NCI-H1417 treated with DMSO at 0.1 percent for 48 hours (cell line): ENCODE measurements around the gene NR4A1.

ENCODE experiments used
- DNase-seq: peaks from one replicate; lab custom pipeline; 2025; lab: John Stamatoyannopoulos, UW

Gene NR4A1

GRCh38 chr12:52058631-52059361 is 7.6 kb downstream of the NR4A1 start:
- peak; percentile 51 for DNase-seq

DNA sequence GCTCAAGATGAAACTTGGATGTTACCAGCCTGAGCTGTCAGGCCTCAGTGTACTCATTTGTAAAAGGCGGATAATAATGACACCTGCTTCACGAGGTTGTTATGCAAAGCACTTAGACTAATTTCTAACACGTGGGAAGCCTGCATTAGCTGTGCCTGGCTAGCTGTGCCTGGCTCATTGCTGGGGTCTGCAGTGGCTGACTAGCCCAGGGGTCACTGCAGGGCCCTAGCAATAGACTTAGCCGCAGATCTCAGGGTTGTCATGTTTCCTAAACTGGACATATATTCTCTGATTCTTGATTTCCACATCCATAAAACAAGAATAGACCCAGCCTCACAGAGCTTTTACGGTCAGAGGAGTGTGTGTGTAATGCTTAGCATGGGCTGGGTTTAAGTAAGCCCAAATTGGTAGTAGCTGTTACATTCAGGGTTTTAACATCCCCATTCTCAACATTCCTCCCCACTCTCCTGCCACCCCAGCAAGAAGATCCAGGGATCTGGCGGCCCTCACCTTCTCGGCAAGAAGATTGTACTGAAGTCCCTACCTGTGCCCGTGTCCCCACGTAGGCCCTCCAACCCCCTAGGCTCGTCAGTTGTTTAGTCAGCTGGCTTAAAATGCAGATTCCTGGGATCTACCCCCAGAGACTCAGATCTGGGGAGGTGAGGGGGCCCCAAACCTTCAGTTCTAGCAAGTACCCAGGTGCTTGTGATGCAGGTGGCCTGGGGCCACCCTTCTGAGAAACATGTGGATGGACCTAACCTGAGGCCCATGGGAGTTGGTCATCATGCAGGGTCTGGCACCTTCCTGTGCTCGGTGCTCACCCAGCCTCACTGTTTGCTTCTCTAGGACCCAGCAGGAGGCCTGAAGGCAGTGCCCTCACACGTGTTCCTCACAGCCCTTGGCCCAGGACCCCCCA is 8.6 kb downstream of the NR4A1 start:
- peak; percentile 57 for DNase-seq

DNA sequence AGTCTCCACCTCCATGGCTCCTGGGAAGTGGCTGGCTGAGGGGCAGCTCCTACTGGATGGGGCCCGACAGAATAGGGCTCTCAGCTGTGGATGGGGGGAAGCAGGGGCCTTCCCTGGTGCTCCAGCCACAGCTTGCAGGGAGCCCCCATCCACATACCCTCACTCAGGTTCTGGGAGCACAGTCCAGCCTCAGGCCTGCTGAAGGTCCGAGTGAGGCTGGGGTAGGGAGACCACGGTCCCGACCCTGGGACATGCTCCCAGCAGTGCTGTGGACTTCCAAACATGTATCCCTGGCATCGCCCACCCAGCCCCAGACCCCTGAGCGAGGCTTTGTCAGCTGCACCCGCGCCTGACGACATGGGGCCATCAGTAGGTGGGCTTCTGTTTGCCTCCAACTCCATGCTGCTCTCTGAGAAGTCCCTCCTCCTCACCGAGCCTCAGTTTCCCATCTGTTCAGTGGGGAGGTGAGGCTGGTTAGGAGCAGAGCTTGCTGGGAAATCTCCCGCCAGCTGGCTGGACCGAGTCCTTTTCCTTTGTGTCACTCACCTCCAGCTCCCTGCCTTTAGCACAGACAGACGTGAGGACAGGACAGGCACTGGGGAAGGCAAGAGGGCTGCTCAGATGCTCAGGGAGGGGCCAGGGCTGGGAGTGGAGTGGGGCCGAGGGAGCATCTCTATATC is 9.4 kb downstream of the NR4A1 start:
- DNase-seq, result no peak

DNA sequence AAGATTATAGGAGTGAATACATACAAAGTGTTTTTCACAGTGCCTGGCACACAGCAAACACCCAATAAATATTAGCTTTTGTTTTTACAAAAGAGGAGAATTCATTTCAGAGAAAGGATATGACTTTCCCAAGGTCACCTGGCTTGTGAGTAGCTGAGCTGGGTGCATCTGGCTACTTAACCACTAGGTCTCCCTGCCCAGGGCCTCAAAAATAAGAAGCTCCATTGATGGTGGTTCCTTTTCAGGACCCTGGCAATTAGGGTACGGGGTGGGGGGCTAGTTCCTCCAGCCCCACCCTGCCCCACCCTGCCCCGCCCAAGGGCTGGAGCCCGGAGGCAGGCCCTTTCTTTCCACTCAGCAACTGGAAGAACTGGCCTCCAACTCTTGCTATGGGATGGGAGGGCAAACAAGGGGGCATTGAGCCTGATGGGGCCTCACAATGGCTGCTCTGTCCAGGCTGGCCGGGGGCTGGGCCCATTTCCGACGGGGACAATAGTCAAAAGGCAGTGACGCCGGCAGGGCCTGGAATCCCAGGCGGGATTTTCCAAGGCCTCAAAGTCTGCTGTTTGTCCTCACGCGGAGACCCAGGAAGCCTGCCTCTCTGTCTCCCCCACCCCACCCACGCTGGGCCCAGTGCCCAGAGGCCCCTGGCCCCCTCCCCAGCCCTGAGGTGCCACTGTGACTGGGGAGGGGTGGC is 10.4 kb downstream of the NR4A1 start:
- no peak for DNase-seq

- DNase-seq, result no peak
These were observed 11.2 kb downstream of the NR4A1 start for GRCh38 chr12:52062167-52063081.

GRCh38 chr12:52063082-52063924 is 12.1 kb downstream of the NR4A1 start:
- no peak for DNase-seq

DNA sequence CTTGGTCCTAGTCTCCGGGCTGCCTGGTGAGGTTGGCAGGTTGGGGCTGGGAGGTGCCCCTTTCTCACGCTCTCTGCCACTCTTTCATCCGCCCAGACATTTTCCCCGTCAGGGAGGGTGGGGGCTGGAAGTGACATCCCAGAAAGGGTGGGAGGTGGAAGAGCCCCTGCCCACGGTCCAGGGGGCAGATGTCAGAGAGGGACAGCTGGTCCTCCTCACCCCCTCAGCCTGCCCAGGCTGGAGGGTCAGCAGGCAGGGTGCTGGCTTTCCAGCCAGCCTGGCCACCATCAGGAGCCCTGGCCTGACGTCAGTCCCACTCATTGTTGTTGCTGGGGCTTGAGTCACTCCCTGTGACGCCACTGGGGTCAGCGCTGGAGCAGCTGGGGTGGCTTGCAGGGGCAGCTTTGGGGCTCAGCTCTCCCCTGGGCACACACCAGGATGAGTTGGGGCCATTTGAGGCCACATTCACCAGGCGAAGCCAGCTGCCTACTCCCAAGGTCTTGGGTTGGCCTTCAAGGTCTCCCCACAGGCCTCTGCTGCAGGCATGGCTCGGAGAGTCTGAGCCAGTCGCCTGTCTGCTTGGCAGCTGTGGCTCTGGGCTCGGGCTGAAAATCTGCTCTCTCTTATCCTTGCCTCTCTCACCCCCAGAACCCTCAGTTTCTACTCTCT is 12.9 kb downstream of the NR4A1 start:
- no peak for DNase-seq

DNA sequence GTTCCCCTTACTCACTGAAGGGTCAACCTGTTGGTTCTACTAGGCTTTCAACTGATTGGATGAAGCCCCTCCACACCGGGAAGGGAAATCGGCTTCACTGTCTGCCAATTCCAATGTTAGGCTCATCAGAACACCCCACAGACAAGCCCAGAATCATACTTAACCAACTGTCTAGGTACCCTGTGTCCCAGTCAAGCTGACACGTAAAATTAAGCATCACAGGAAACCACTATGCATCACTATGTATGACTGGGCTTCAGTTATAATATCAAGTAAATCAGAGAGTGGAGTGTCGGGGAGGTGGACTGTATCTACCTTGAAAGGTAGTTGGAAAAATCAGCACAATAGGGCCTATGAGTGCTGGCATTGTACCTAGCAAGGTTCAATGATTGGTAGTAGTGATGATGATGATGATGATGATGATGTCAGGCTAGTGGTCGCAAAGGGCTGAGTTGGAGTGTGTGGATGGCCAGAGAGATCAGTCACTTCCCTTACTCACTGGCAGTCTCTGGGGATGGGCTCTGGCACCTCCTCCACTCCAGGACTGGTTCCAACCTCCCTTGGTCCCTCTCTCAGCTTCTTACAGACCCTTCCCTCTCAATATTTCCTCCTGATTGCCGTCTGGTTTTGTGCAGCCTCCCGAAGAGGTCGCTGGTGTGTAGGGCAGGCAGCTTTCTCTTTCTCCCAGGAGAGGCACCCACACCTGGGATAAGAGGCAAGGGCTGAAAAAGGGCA is 15.3 kb downstream of the NR4A1 start:
- DNase-seq, result no peak

DNA sequence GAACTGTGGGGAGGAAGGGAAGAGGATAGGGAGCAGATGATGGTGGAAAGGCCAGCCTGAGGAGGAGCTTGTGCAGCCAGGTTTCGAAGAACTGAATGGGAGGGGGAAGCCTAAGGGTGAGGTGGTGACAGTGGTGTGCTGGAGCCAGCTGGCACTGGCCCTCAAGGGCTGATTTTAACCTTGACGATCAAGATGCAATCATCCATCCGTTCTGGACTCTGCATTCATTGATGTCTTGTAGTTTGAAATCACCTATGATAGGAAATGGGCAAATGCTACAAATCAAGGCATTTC is 15.8 kb downstream of the NR4A1 start:
- no peak for DNase-seq

DNA sequence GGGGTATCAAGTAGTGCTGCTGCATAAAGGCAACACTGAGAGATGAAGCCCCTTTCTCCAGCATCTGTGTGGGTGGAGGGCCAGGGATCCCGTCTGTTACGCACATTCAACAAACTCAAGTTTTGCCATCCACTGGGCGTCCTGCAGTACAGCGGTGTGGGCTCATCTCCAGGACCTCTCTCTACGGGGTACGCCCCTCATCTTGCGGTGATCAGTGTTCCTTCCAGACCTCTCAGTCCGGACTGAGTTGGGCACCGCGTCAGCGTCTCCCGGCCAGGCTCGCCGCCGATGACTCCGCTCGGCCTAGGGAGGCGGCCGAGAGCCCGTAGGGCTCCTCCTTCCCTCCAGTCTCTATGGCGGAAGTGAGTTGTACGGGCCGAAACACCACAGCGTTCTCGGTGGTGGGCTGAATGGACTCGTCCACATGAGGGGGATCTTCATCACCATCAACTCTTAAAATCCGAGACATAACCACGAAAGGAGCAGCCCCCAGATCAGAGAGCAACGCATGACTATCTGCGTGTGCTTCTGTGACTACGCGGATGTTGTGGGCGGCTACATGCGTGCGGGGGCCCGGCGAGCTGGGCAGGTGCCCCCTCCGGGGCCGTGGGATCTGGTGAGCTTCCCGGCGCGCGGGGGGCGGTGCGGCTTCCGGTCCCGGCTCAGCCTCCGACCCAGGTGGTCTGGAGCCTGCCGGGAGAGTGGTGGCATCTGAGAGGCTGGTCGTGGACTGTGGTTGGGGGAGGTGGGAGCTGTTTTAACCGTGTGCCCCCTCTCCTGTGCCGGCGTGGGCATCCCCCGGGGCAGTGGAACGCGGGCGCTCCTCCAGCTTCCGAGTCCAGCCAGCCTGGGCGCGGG is 18.3 kb downstream of the NR4A1 start, which contains the start of gene ATG101:
TSS of gene ATG101 (plus strand) at position 652 of the 858 bp plus-strand sequence. CDS start 3,673 bp downstream, outside the sequence.
- DNase-seq, result peak; percentile 73

DNA sequence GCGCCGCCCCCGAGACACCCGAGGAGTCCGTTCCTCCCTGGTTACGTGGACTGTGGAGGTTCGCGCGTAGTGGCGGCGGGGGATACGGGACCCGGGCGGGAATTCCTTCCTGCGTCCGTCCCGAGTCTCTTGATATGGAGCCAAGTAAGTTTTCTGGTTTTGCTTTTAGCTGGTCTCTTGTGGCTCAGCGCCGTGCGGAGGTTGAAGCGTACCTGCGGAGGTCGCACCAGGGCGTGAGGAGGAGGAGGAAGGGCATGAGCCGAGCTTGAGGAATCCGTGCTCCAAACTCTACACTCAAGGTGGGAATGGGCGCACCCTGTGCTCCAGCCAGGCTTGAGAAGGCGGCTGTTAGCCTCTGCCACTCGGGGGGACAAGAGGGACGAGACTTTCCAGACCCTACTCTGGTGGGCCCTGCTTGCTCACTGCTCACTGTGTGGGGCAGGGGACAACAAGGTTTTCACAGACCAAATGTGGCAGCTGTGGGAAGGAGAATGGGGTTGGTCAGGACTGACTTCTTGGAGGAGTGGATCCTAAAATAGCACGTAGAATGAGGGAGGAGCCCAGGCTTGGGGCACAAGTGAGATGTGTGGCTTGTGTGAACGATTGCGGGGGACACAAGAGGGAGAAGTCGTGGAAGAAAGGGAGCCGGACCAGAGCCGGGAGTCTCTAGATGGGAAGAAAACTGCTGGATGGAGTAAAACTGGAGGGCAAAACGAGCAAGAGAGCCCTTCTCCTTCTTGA is 19.1 kb downstream of the NR4A1 start:
- DNase-seq, result no peak

GRCh38 chr12:52073531-52074381 is 22.5 kb downstream of the NR4A1 start:
- no peak for DNase-seq

- DNase-seq, result no peak
These were observed 23.9 kb downstream of the NR4A1 start for GRCh38 chr12:52074971-52075724.

DNA sequence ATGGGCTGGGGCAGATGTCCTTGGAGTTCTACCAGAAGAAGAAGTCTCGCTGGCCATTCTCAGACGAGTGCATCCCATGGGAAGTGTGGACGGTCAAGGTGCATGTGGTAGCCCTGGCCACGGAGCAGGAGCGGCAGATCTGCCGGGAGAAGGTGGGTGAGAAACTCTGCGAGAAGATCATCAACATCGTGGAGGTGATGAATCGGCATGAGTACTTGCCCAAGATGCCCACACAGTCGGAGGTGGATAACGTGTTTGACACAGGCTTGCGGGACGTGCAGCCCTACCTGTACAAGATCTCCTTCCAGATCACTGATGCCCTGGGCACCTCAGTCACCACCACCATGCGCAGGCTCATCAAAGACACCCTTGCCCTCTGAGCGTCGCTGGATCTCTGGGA is 25.6 kb downstream of the NR4A1 start:
- no peak for DNase-seq

DNA sequence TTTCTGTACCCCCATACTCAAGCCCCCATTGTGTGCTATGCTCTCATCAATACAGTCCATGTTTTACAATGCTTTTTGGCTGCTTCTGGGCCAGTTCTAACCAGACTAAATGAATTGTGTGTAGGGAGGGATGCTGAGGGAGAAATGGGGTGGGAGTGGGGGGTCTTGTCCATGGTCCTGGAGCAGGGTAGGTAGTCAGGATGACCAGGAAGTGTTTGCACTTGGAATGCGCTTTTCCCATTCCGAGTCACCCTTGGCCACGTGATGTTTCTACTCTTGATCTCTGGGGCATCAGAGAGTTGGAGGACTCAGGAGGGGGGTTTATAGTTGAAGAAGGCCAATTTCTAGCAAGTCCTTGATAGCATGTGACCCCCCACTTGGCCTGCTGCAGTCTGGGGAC is 27.0 kb downstream of the NR4A1 start:
- DNase-seq, result no peak
